ENCODE results near the gene EEF1AKMT1.

DNA sequence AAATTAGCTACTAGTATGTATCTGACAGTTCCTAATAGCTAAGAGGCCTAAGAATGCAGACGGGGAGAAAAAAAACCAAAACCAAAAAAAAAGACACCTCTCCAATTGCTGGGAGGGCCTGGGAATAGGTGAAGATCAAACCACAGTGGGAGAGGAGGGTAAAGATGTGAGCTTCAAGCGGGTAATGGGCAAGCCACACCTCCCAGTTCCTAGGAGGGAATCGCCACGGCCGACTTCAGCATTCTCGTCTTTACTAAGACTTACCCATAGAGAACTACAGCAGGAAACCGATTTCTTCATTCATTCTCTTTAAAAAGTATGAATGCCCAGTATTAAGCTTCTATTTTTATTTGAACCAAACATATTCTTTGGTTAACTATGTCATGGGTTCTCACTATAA lies 5.6 kb upstream of the EEF1AKMT1 start:
- TF ChIP-seq, protein P1, sequence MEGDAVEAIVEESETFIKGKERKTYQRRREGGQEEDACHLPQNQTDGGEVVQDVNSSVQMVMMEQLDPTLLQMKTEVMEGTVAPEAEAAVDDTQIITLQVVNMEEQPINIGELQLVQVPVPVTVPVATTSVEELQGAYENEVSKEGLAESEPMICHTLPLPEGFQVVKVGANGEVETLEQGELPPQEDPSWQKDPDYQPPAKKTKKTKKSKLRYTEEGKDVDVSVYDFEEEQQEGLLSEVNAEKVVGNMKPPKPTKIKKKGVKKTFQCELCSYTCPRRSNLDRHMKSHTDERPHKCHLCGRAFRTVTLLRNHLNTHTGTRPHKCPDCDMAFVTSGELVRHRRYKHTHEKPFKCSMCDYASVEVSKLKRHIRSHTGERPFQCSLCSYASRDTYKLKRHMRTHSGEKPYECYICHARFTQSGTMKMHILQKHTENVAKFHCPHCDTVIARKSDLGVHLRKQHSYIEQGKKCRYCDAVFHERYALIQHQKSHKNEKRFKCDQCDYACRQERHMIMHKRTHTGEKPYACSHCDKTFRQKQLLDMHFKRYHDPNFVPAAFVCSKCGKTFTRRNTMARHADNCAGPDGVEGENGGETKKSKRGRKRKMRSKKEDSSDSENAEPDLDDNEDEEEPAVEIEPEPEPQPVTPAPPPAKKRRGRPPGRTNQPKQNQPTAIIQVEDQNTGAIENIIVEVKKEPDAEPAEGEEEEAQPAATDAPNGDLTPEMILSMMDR (IDR thresholded peaks at IDR 0.05; ENCODE audit: low read depth, low read length, poor library complexity, severe bottlenecking): no peak
- no peak for TF ChIP-seq EZH2phosphoT487 (IDR thresholded peaks at IDR 0.05; ENCODE audit: borderline replicate concordance, low read length)
